ENCODE results near the gene SAPCD2.
"Not testable (repeated sequence)": the region's sequence is repeated elsewhere in the genome, so short reads cannot be mapped to it uniquely, and the experiment has no call there.

SAPCD2 gene

GRCh38 chr9:137034039-137034708 lies 36.2 kb downstream of the SAPCD2 start:
- DNase-seq: no peak

- DNase-seq: not testable (repeated sequence)
Measured at GRCh38 chr9:137033481-137033880, 36.9 kb downstream of the SAPCD2 start.

- DNase-seq: no peak
Measured at GRCh38 chr9:137032858-137033257, 37.5 kb downstream of the SAPCD2 start.

GRCh38 chr9:137031904-137032640 lies 38.3 kb downstream of the SAPCD2 start, which contains the start of gene FUT7:
FUT7 (minus strand) TSS chr9:137032088; CDS start chr9:137031991, 97 bp downstream.
- no peak for DNase-seq

GRCh38 chr9:137030538-137031527 lies 39.5 kb downstream of the SAPCD2 start:
- peak in 1 of 56 donors; percentile 47 for DNase-seq

DNA sequence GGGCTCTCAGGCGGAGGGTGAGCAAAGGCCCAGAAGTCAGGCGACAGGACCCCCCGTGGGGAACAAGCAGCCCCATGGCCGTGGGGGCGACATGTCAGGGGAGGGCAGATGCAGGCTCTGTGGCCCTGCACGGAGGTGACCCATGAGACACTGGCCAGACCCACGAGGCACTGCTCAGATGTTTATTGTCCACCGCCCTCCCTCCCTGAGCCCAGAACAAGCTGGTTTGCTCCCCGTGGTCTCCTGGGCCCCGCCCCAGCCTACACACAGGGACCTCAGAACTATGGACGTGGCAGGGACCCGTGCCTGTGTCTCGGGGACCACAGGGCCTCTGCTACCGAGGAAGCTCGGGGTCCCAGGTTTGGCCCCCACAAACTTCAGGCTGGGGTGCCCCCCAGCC lies 40.4 kb downstream of the SAPCD2 start:
- no peak for DNase-seq

GRCh38 chr9:137029058-137029936 lies 41.1 kb downstream of the SAPCD2 start:
- peak in 50 of 56 donors; percentile 26 to 86 (median 66) for DNase-seq

- peak in 44 of 56 donors; percentile 21 to 84 (median 61) for DNase-seq
Measured at GRCh38 chr9:137028263-137029057, 41.9 kb downstream of the SAPCD2 start.

DNA sequence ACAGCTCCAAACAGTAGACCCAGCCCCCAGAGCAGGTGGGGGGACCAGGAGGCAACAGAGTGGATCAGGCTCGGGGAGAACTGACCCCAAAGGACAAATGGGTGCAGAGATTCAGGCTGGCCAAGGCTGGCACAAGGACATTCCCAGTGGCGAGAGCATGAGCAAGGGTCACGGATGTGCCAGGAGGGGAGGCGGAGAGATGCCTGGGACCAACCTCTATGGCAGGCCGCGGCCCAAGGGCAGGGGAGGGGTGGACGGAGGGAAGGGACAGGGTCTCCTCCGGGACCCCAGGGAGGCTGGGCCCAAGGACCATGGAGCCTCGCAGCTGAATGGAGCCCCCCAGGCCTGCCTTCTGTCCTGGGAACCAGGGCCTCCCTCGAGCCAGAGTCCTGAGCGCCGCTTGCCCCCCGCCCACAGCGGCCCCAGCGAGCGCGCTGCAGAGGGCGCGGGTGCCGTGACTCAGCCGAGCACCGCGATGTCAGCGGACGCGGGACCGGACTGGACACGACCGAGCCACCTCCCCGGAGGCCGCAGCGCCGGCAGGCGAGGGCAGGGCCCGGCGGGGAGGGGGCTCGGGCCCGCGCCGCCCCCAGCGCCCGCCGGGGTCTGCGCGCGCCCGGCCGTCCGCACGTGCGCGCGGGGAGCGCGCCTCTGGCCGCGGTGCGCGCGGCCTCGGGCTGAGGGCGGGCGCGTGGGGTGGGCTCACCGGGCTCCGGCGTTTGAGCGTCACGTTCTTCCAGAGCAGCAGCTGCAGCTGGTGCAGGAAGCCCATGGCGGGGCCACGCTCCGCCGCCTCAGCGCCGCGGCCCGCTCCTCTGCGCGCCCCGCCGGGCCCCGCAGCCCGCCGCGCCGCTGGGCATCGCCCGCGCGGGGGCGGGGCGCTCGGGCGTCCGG lies 42.7 kb downstream of the SAPCD2 start, which contains the start of gene ABCA2:
ABCA2 (minus strand) TSS at position 869 of the 894 bp plus-strand sequence; CDS start at position 772, 97 bp downstream.
- peak in 10 of 56 donors; percentile 16 to 68 (median 50) for DNase-seq

DNA sequence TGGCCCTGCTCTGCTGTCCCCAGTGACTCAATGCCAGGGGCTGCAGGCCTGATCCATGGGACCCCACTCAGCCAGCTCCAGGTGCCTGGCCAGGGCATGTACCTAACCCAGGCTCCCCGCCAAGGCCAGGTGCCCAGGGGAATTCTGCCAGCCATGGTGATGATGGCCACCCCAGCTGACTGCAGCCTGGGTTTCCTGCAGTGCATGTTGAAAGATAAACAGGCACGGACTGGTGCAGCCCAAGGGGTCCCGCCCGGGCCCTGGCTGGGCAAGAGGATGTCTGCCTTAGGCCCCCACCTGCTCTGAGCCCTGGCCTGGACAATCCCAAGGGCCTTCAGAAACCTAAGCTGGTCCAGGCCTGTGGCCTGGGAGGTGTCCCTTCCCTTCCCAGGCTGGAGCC lies 43.5 kb downstream of the SAPCD2 start:
- DNase-seq: peak in 6 of 56 donors; percentile 24 to 60 (median 50)

- DNase-seq: peak in 2 of 56 donors; percentile 51
Measured at GRCh38 chr9:137026384-137026783, 44.0 kb downstream of the SAPCD2 start.

DNA sequence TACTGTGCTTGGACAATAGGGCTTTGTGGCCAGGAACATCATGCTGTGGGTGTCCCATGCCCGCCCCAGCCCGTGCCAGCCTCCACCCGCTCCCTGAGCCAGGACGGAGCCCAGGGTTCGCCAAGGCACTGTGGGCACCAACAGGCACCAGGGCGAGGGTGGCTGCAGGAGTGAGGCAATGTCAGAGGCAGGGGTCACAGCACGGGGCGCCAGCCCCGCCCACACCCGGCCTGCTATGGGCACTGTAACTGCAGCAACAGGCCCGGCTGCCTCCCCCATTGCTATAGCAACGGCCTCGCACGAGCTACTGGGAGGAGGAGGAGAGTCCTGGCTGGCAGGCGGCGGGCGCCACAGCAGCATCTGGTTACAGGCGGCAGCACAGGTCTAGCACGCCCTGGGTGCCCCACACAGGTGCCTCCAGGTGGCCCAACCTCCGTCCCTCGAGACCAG lies 44.8 kb downstream of the SAPCD2 start:
- peak; percentile 73 to 100 (median 97) for DNase-seq

DNA sequence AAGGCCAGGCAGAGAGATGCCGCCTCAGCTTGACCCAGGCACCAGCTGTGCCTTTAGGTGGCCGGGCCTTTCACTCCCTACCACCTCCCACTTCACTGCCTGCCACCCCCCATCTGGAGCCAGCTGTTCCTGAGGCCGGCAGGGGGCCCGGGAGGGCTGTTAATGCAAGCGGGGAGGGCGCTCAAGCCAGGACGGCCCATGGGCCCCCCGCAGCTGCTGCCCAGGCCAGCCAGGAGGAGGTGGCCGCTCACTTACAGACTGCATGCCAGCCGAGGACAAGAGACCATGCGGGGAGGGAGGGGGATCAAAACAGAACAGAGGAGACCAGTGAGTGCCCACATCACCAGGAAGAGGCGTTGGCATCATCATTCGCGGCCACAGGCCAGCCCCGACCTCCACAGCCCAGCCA lies 46.8 kb downstream of the SAPCD2 start:
- DNase-seq: peak in 35 of 56 donors; percentile 23 to 78 (median 51)

GRCh38 chr9:137023157-137023556 lies 47.2 kb downstream of the SAPCD2 start:
- DNase-seq: peak in 1 of 56 donors; percentile 60

DNA sequence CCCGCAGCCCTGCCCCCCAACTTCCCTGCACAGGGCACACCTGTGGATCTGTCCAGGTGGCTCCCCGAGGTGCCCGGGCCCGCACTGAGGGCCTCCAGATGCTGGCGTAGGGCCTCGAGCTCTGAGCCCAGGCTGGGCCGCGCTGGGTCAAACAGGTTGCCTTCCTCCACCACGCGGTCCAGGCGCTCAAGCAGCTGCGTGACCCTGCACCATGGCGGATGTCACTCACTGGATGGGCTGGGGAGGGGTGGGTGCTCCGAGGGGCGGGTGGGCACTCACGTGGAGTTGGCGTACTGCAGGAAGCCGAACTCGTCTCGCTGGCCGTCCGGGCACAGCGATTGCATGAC lies 47.7 kb downstream of the SAPCD2 start:
- no peak for DNase-seq

- peak in 53 of 56 donors; percentile 24 to 97 (median 80) for DNase-seq
Measured at GRCh38 chr9:137021979-137022661, 48.2 kb downstream of the SAPCD2 start.

GRCh38 chr9:137021568-137021978 lies 48.8 kb downstream of the SAPCD2 start:
- no peak for DNase-seq
